Fibroblast of skin of left biceps (primary cell): ENCODE data around the gene ZFP92.

Source experiments
- DNase-seq, 2 experiments: peaks; one replicate each; pipeline ENCODE4 v3.0.0-alpha.2; 2013; ENCODE audit warnings: low read depth in 2 of 2

Gene ZFP92

DNA sequence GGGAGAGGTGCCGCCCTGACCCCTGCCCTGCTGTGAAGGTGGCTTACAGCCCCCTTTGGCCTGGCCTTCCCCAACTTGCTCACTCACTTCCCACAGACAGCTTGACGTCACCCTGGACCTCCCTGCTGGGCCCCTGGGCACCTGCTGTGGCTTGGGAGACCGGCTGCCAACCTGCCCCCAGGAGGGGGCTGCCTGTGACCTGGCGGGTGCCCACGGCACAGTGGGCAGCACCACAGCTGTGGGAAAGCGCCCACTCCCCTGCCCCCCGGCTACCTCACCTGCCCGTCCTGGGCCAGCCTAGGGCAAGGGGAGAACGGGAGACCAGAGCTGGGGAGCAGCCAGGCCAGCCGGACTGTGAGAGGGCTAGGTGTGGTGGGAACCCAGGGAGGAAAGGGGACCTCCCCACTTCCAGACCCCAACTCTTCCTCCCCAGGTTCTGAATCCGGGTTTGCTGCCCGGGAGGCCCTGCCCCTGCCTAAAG, 2.4 kb upstream of the ZFP92 start:
- DNase-seq: no peak

DNA sequence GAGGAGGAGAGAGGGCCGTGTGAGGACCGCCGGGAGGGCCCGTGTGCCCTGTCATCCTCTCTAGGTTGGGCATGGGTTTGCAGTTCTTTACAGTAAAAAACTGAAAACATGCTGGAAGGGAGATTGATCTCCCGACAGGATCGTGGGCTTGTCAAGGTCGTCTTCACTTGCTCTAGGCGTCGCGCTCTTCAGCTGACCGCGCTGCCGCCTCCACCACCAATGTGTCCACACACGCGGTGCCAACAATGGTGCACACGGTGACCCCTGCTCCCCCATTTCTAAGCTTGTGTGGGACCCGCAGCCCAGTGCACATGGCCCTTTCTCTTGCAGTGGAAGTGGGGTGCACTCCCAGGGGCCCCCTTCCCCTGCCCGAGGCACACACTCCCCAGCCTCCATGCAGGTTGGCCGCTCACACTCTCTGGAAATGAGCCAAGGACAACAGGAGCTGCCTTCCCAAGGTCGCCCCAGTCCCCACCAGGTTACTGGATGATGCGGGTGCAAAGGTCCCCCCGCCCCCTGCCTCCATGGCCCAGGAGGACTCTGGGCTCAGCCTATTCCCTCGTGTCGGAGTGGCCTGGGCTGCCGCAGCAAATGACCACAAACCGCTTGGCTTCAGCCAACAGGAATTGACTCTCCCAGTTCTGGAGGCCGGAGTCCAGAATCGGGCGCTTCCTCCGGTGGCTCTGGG, 1.7 kb upstream of the ZFP92 start:
- no peak for DNase-seq

DNA sequence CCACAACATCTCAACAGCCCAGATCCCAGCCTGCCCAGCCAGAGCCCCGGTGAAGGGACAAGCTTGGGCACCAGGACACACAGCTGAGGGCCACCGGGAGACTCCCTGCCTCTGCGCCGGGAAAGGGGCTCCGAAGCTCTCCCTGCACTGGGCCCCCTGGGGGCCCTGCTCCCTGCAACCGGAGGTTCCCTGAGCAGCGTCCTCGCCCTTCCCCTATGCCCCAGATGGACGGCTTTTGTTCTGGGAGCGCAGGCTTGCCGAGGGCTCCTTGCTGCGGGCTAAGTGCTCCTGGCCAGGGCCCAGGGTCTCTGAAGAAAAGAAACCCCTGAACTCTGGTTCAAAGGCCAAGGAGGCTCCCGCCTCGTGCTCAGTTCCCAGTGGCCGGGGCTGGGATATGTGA, 899 bp upstream of the ZFP92 start:
- DNase-seq: no peak

DNA sequence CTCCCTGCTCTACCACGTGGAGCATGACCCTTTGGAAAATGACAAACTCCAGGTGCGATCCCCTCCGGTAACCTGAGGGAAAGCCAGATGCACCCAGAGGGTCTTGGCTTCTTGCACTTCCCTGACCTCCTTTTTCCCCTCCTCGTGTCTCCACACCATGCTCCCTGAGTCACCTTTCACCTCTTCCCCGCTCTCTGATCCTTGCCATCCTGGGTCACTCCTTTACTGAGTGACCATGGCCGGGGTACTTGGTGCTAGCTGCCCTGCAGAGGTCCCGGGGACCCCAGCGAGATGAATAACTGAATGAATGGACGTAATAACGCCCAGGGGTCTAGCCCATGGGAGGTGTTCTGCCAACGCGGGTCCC, 401 bp upstream of the ZFP92 start:
- DNase-seq: no peak

DNA sequence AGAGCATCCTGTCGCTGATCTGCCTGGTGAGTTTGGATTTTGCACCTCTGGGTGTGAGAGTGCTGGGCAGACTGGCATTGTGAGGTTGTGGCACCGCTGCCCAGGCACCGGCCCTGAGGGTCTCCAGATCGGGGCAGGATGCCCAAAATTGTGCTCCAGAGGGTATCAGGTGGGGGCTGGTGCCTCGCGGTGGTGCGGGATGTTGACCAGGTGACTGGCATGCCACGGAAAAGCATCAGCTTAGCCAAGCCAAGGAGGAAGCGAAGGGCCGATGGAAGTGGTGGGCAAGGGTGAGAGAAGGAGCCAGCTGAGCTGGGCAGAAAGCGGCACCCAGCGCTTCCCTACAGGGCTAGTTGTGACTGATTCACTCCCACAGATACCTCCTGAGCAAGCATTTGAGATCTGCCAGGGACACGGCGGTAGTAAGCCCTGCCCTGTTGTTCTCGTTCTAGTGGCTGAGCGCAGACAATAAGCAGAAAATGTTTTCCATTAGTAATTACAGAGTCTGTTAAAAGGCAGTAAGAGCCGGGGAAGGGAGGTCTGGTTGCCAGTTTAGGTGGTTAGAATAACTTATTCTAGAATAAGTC, 809 bp downstream of the ZFP92 start:
- no peak for DNase-seq

DNA sequence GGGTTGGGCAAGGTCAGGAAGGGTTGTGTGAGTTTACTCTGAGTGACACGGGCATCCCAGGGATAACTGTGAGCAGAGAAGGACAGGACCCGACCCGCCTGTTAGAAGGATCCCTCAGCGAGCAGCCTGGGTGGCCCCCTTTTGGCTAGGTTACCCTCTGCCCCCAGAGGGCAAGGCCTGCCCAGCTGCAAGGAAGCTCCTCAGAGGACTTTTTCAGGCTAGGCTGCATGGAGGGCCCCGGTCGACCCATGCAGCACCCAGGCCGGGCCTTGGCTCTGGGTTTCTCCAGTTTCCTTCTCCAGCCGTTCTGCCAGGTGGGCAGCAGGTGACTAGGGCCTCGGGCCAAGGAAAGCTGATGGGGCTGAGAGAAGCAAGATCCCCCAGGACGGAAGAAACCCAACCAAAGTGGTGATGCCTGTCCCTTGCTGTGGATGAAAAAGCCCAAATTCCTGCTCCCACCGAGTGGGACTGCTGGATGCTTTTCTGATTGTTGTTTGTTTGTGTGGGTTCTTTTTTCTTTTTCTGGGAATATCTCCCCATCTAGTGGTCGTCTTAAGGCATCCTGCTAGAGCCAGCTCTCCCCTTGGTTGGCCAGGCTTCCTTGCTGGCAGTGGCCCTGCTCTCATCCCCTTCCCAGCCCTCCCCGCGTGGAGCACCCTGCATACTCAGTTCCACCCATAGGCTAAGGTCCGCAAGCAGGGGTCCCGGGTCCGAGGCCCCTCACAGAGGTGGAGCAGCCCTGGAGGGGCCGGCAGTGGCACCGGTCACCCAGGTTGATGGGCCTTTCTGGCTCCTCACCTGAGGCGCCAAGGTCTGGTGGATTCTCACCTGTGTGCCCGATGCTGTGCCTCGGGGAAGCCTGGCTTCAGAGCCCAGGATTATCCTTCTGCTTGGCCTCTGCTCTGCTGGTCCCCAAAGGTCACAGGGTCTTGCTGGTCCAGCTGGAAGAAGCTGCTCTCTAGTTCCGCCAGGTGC, 1.8 kb downstream of the ZFP92 start:
- no peak for DNase-seq

DNA sequence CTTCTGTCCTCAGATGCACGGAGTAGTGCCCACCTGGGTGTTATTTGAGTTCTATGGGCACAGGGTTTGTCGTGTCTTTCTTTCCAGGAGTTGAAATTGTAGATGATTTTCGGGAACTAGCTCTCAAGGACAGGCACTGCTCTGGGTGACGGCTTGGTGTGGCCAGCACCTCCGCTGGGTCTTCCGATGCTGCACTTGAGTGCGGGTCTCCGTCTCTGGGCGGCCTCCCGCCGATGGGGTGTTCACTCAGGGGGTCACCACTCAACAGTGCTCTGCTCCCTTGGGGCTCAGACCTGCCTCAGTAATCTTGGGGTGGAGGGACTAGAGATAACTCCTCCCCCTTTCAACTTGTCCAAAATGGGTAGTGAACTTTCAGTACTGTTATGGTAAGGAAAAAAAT, 2.5 kb downstream of the ZFP92 start:
- no peak for DNase-seq

DNA sequence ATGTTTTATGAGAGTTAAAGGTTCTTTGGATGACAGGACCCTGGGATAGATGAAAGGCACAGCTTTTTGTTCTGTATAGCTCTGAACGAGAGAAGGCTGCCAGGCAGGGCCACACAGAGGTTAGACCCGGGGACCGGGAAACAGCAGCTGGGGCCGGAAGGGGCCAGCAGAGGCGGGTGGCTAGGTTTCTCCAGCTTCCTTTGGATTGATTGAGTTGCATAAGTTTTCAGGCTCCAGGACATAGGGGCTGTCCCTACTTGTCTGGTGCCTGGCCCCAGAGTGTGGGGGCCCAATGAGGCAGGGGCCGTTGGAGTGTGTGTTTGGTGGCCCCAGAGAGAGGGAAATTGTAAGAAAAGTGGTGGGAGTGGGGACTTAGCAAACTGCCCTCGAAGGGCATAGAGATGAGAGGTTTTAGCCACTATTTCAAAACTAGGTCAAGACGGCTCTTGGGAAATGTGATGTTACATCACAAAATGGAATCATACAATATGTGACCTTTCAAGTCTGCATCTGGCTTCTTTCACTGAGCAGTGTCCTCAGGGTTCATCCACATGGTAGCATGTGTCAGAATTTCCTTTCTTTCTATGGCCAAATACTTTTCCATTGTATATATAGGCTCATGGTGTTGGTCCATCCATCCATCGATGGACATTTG, 3.7 kb downstream of the ZFP92 start:
- no peak for DNase-seq

DNA sequence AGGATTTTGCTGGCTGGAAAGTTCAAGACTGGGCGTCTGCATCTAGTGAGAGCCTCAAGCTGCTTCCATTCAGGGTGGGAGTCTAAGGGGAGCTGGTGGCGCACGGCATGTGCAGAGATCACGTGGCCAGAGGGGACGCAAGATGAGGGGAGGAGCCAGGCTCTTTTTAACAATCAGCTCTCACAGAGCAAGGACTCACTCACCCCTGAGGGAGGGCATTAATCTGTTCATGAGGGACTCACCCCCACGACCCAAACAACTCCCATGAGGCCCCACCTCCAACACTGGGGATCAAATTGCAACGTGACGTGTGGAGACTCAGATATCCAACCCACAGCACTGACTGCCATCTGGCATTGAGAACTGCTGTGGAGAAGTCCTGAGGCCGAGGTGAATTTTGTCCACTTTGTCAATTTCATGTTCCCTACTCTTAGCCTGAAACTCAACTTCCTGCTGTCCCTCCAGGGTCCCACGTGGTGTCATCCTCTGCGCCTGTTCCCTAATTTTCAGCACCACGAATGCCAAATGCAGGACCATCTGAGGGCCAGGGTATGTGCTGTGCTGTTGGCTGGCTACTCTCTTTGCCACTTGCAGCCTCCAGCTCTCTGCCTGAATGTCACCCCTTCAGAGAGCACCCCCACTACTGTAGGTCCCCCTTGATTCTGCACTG, 5.6 kb downstream of the ZFP92 start:
- no peak for DNase-seq

DNA sequence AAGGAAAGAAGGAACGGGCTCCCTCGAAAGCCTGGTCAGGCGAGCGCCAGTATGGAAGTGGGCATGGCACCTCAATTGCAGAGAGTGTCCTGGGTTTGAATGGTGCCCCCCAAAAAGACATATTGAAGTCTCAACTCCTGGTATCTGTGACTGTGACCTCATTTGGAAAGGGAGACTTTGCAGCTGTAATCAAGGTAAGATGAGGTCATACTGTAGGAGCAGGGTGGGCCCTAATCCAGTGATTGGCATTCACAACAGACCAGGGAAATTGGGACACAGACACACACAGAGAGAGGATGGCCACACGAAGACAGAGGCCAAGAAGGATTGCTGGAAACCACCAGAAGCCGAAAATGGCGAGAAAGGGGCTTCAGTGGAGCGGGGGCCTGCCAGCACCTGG, 6.4 kb downstream of the ZFP92 start:
- DNase-seq: no peak

DNA sequence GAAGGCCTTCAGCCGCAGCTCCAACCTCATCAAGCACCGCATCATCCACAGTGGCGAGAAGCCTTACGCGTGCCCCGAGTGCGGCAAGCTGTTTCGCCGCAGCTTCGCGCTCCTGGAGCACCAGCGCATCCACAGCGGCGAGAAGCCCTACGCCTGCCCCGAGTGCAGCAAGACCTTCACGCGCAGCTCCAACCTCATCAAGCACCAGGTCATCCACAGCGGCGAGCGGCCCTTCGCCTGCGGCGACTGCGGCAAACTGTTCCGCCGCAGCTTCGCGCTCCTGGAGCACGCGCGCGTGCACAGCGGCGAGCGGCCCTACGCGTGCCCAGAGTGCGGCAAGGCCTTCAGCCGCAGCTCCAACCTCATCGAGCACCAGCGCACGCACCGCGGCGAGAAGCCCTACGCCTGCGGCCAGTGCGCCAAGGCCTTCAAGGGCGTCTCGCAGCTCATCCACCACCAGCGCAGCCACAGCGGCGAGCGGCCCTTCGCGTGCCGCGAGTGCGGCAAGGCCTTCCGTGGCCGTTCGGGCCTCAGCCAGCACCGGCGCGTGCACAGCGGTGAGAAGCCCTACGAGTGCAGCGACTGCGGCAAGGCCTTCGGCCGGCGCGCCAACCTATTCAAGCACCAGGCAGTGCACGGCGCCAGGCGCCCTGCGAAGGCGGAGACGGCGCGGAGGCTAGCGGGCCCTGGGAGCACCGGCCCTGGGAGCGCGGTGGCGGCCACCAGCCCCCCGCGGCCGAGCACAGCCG, 9.8 kb downstream of the ZFP92 start:
- no peak for DNase-seq

DNA sequence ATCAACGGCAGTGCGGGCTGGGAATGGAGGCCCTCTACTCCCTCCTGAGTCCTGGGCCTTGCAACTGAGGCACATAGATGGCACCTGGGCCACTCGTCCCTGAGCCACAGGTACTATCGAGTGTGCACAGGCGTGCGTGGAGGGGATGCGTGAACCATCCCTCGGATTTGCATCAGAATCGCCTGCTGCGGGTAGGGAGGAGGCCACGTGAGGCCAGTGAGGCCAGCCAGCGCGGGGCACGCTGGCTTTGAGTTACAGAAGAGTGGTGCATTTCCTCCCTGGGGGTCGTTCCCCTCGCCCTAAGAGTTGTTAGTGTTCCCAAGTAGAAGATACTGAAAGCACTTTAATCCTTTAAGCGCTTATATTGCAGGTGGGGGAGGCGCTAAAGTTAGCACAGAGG, 10.6 kb downstream of the ZFP92 start:
- DNase-seq: no peak

DNA sequence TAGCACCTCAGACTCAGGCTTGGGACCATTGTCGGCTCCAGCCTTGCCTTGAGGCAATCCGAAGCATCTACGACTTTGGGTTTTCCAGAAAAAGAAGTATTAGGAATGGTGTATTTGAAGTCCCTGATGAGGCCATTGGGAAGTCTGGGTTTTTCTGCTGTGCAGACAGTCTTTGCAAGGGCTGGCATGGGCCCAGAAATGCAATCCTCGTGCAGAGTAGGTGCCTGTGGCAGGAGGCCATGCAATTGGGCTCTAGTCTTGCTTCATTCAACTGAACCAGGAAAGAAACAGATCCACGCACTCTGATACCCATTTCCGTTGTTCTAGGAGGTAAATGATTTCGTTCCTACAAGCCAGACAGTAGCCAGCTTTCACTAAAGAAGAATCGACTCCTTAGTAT, 12.4 kb downstream of the ZFP92 start:
- DNase-seq: no peak

DNA sequence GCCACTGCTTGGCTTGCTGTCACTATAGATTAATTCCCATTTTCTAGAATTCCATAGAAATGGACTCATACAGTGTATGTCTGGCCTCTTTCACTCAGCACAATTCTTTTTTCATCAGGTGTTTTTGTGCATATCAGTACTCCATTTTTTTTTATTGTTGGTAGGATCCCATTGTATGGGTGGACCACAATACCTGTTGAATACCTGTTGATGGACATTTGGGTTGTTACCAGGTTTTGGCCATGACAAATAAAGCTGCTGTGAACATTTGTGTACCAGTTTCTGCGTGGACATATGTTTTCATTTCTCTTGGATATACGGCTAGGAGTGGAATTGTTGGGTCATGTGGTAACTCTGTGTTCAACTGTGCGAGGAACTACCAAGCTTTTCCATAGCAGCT, 14.9 kb downstream of the ZFP92 start:
- no peak for DNase-seq

DNA sequence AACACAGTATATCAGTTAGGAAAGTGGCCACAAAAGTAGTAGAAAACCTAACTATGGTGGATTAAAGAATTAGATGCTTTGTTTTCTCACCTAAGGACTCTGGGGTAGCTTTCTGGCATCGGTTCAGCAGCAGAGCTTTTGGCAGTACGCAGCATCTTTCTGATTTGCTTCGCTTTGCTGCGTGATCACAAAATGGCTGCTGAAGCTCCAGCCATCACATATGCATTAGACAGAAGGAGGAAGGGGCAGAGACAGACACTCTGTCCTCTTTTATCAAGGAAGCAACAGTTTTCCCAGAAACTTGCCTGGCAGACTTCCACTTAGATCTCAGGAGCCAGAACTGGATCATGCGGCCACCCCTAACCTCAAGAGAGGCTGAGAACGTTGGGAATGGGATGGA, 19.5 kb downstream of the ZFP92 start:
- DNase-seq: no peak

DNA sequence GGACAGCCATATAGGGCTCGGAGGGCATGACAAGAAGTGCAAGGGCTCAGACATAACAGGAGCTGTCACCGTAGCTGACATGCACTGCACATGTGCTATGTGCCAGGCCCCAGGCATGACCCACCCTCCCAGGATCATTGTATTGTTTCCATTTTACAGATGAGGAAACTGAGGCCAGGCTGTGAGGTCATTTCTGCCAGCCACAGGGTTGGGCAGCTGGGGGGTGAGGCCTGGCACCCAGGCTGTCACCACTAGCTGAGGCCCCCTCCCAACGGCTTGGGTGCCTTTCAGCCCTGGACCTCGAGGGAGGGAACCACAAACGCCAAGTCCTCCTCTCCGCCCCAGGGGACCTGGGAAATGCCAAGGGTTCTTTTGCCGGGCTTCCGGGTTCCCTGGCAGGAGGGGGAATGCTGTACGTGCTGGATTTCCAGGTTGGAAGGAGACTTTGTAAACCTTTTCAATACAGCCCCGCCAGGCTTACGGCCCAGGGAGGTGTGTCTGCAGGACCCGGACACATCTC, 21.9 kb downstream of the ZFP92 start:
- DNase-seq: no peak

DNA sequence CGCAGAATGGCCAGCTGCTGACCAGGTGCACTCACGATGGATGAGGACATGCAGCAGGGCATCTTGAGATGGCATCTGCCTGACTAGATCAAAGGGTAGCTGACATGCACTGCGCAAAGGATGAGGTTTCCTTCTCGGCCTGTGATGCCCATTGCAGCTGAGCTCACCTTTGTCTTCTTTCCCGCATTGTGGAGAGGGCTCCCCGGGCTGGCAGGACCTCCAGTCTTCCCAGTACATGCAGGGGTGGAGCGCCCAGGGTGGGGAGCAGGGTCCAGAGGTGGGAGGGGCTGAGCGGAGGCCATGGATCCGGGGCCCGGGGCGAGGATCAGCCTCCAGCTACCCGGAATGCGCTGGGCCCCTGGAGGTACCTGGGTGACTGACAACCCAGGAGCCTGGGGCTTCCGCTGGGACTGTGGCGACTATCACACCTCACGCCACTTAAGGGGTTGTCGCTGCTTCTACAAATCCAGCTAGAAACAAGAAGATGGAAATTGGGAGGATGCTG, 22.6 kb downstream of the ZFP92 start:
- no peak for DNase-seq

DNA sequence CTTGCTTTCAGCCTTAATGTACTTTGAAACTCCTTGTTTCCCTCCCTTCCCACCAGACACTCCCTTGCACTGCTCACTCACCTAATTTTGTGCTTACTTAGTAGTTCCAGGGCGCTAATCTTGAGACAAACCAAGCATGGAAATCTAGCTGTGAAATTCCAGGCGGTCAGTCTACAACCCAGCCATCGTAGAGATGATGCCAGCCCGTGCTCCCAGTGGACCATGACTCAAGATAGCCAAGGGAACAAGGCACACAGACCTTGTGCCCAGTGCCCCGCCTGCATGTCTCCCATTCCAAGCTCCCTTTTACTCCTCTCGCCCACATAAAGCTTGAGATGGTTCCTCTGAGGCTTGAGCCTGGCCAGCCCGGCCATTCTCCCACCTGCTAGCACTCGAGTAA, 23.5 kb downstream of the ZFP92 start:
- no peak for DNase-seq

DNA sequence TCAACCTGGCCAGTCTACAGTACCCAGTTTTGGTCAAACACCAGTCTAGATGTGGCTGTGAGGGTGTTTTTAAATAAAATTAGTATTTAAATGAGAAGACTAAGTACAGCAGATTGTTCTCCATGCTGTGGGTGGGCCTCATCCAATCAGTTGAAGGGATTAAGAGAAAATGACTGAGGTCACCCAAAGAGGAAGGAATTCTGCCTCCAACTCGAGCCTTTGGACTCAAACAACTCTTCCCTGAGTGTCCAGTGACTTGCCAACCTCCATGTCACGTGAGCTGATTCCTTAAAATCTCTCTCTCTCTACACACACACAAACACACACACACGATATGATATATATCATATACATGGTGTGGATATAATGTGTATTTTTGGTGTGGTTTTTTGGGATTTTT, 24.6 kb downstream of the ZFP92 start:
- DNase-seq: no peak

DNA sequence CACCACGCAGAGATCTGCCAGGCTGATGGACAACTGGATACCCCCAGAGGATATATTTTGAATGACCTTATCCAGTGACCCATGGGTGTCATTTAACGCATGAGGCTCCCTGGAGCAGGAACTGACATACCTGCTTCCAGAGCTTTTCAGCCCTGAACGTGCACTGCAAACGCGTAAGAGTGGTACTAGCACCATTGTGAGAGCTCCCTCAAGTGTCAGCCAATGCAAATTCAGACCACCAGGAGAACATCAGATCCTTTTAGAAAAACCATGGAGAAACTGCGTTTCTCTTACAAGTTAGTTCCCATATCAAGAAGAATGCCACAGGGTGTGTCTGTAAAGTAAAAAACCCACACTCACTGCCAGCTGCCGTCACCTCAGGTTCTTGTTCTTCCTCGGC, 27.3 kb downstream of the ZFP92 start:
- DNase-seq: no peak

DNA sequence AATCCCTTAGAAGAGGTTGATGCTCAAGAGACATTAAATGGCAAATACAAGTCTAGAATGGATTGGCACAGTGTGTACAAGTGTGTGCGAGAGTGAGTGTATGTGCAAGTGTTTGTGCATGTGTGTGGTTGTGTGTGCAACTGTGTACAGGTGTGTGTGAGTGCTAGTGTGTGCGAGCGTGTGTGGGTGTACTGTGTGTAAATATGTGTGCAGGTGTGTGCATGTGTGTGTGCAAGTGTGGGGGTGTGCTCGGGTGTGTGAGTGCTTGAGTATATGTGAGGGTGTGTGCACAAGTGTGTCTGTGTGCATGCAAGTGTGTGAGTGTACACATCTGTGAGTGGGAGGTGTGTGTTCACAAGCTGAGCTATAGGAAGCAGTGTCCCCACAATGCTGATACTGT, 28.7 kb downstream of the ZFP92 start:
- DNase-seq: no peak
